Measurements from ENCODE around the gene AGAP3. TPM values are rescaled to one million over a fixed set of nuclear protein-coding genes. Genes with fewer than 3 reads are reported as not detected.

AGAP3 gene
- total RNA-seq, 1 donor from 2014 or later = 135 TPM

- TF ChIP-seq CTCF (IDR thresholded peaks at IDR 0.05) = no peak
- peaks cover 12% of the 10 kb centered on the region for H3K4me1 Mint-ChIP-seq (ENCODE audit: unreplicated experiment)
- H3K27ac Mint-ChIP-seq (ENCODE audit: unreplicated experiment) = no peak overlapping the region
- no peak for DNase-seq (ENCODE audit: extremely low spot score, unreplicated experiment)
- no peak overlapping the region for H3K4me3 Mint-ChIP-seq (ENCODE audit: unreplicated experiment)
- H3K9me3 Mint-ChIP-seq (ENCODE audit: unreplicated experiment) = no peaks in the 10 kb centered on the region
- peaks cover 37% of the 10 kb centered on the region for H3K36me3 Mint-ChIP-seq (ENCODE audit: unreplicated experiment)
- no peaks in the 10 kb centered on the region for H3K27me3 Mint-ChIP-seq (ENCODE audit: unreplicated experiment)
Measured at GRCh38 chr7:151137076-151137675, 50.9 kb downstream of the AGAP3 start.

GRCh38 chr7:151137791-151138152, 51.5 kb downstream of the AGAP3 start:
- Mint-ChIP-seq H3K4me3 (ENCODE audit: unreplicated experiment) (no peak overlapping the region), H3K9me3 (ENCODE audit: unreplicated experiment) (no peaks in the 10 kb centered on the region), H3K27ac (ENCODE audit: unreplicated experiment) (no peak overlapping the region), H3K36me3 (ENCODE audit: unreplicated experiment) (peaks cover 40% of the 10 kb centered on the region), H3K4me1 (ENCODE audit: unreplicated experiment) (peaks cover 12% of the 10 kb centered on the region), H3K27me3 (ENCODE audit: unreplicated experiment) (no peaks in the 10 kb centered on the region)
- DNase-seq (ENCODE audit: extremely low spot score, unreplicated experiment) = no peak
- TF ChIP-seq CTCF (IDR thresholded peaks at IDR 0.05) = no peak

GRCh38 chr7:151138153-151138851, 52.0 kb downstream of the AGAP3 start:
- Mint-ChIP-seq H3K9me3 (ENCODE audit: unreplicated experiment) (no peaks in the 10 kb centered on the region), H3K27ac (ENCODE audit: unreplicated experiment) (no peak overlapping the region), H3K4me3 (ENCODE audit: unreplicated experiment) (no peak overlapping the region), H3K36me3 (ENCODE audit: unreplicated experiment) (peaks cover 41% of the 10 kb centered on the region), H3K4me1 (ENCODE audit: unreplicated experiment) (peaks cover 12% of the 10 kb centered on the region), H3K27me3 (ENCODE audit: unreplicated experiment) (no peaks in the 10 kb centered on the region)
- no peak for TF ChIP-seq CTCF (IDR thresholded peaks at IDR 0.05)
- no peak for DNase-seq (ENCODE audit: extremely low spot score, unreplicated experiment)

GRCh38 chr7:151139071-151139790, 53.0 kb downstream of the AGAP3 start:
- no peaks in the 10 kb centered on the region for H3K9me3 Mint-ChIP-seq (ENCODE audit: unreplicated experiment)
- no peak overlapping the region for H3K4me3 Mint-ChIP-seq (ENCODE audit: unreplicated experiment)
- no peak for TF ChIP-seq CTCF (IDR thresholded peaks at IDR 0.05)
- H3K27me3 Mint-ChIP-seq (ENCODE audit: unreplicated experiment) = no peaks in the 10 kb centered on the region
- peaks cover 48% of the 10 kb centered on the region for H3K36me3 Mint-ChIP-seq (ENCODE audit: unreplicated experiment)
- no peak overlapping the region for H3K27ac Mint-ChIP-seq (ENCODE audit: unreplicated experiment)
- DNase-seq (ENCODE audit: extremely low spot score, unreplicated experiment) = no peak
- H3K4me1 Mint-ChIP-seq (ENCODE audit: unreplicated experiment) = peaks cover 12% of the 10 kb centered on the region

- Mint-ChIP-seq H3K27me3 (ENCODE audit: unreplicated experiment) (no peaks in the 10 kb centered on the region), H3K27ac (ENCODE audit: unreplicated experiment) (no peak overlapping the region), H3K9me3 (ENCODE audit: unreplicated experiment) (no peaks in the 10 kb centered on the region), H3K4me3 (ENCODE audit: unreplicated experiment) (no peak overlapping the region), H3K4me1 (ENCODE audit: unreplicated experiment) (peaks cover 12% of the 10 kb centered on the region), H3K36me3 (ENCODE audit: unreplicated experiment) (peaks cover 51% of the 10 kb centered on the region)
- TF ChIP-seq CTCF (IDR thresholded peaks at IDR 0.05) = no peak
- DNase-seq (ENCODE audit: extremely low spot score, unreplicated experiment) = no peak
Measured at GRCh38 chr7:151139791-151140190, 53.5 kb downstream of the AGAP3 start.
